ENCODE measurements around the gene HDAC4. TPM values are rescaled to one million over a fixed set of nuclear protein-coding genes. Genes with fewer than 3 reads are reported as not detected.

The HDAC4 gene
- total RNA-seq, 1 donor from 2014 or later, result 7.8 TPM

DNA sequence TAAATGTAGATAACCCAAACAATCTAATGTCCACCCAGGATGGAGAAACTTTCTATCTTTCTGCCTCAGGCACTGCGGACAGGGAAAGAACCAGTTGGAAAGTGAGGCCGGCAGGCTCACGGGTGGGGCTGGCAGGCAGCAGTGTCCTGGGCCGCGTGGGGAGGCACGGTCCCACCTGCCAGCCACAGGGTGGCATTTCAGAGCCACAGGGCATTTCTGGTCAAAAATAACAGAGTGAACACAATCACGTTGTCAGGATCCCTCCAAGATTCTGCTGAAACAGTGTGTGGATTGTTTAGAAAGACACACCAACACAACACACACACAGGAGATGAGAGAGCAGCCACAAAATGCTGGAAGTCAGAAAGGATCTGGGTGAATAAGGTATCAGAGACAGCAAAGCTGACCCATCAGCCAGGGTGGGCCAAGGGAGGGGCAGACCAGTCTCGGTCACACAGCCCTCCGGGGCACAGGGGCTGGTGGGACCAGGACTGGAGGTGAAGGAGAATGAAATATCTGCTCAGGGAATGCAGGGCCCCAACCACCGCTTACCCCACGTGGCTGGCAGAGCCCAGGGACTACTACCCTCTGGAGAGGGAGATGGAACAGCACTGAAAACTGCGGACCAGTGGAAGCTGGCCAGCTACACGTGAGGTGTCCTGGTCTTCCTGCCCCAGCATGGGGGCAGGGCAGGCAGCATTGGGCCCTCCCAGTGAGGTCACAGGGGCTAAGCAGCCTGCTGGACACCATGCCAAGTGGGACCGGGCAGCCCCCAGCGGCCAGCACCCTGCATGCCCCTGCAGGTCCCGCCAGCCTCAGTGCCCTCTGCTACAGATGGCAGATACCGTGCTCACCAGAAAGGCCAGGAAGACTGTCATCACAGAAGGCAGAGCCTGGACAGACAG lies 173.9 kb downstream of the HDAC4 start:
- TF ChIP-seq, protein P1, sequence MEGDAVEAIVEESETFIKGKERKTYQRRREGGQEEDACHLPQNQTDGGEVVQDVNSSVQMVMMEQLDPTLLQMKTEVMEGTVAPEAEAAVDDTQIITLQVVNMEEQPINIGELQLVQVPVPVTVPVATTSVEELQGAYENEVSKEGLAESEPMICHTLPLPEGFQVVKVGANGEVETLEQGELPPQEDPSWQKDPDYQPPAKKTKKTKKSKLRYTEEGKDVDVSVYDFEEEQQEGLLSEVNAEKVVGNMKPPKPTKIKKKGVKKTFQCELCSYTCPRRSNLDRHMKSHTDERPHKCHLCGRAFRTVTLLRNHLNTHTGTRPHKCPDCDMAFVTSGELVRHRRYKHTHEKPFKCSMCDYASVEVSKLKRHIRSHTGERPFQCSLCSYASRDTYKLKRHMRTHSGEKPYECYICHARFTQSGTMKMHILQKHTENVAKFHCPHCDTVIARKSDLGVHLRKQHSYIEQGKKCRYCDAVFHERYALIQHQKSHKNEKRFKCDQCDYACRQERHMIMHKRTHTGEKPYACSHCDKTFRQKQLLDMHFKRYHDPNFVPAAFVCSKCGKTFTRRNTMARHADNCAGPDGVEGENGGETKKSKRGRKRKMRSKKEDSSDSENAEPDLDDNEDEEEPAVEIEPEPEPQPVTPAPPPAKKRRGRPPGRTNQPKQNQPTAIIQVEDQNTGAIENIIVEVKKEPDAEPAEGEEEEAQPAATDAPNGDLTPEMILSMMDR (IDR thresholded peaks at IDR 0.05; ENCODE audit: insufficient read depth, low read length, poor library complexity, severe bottlenecking), result no peak
- Histone ChIP-seq H3K27me3 (ENCODE audit: control insufficient read depth, insufficient read depth, low read length) (no peaks in the 10 kb centered on the region), H3K36me3 (ENCODE audit: control insufficient read depth, insufficient read depth, low read length) (no peaks in the 10 kb centered on the region), H3K4me3 (ENCODE audit: low read depth, low read length) (no peak overlapping the region)
- DNase-seq (ENCODE audit: low read depth), result no peak

DNA sequence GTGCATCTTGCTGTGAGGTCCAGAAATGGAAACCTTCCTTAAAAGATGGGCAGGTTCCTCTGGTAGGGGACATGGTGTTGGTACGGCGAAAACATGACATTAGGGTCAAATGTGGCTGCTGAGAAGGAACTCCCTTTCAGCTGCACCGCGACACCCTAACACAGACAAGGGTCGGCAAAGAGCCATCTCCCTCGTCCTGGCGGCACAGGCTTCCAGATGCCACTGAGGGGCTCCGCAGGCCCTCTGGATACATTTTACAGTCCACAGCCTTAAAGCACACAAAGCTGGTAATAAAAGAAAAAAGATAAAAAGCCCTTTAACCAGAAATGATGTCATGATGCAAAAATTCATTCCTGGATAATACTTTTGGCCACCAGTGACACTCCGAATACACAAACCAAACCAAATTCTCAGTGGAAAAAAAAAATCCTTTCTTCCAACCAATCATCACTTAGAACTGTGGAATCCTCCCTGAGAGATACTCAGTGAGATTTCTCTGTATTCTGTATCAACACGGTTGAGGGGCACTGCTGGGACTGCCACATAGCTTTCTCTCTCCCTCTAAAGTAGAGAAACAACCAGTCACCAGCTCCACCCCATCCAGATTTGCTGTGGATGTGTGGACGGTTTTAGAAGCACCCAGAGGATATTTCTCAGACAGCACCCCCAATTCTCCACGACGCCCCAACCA lies 174.8 kb downstream of the HDAC4 start:
- H3K36me3 ChIP-seq (ENCODE audit: control insufficient read depth, insufficient read depth, low read length), result no peaks in the 10 kb centered on the region
- no peak for DNase-seq (ENCODE audit: low read depth)
- TF ChIP-seq, protein P1 (IDR thresholded peaks at IDR 0.05; ENCODE audit: insufficient read depth, low read length, poor library complexity, severe bottlenecking), result no peak
- no peaks in the 10 kb centered on the region for H3K27me3 ChIP-seq (ENCODE audit: control insufficient read depth, insufficient read depth, low read length)
- no peak overlapping the region for H3K4me3 ChIP-seq (ENCODE audit: low read depth, low read length)

DNA sequence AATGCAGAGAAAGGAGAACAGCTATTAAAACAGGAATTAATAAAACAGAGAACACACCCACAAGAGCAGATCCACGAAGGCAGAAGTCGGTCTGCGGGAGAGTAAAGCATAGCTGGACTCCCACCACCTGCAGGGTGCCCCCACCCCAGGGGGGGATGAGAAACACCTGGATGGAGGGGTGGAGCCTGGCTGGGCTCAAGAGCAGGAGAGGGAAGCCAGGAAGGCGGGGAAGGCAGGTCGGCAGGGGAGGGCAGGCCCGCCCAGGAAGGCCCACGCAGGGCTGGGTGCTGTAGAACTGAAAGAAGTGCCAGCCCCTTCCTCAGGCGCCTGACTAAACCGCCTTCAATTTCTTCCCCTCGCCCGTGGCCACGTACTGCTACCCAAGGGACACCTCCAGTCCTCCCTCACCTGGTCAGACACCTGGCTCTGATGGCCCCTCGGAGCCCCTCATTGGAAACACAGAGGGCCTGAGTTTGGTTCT lies 175.4 kb downstream of the HDAC4 start:
- Histone ChIP-seq H3K27me3 (ENCODE audit: control insufficient read depth, insufficient read depth, low read length) (no peaks in the 10 kb centered on the region), H3K4me3 (ENCODE audit: low read depth, low read length) (no peak overlapping the region), H3K36me3 (ENCODE audit: control insufficient read depth, insufficient read depth, low read length) (no peaks in the 10 kb centered on the region)
- TF ChIP-seq, protein P1 (IDR thresholded peaks at IDR 0.05; ENCODE audit: insufficient read depth, low read length, poor library complexity, severe bottlenecking), result no peak
- no peak for DNase-seq (ENCODE audit: low read depth)

DNA sequence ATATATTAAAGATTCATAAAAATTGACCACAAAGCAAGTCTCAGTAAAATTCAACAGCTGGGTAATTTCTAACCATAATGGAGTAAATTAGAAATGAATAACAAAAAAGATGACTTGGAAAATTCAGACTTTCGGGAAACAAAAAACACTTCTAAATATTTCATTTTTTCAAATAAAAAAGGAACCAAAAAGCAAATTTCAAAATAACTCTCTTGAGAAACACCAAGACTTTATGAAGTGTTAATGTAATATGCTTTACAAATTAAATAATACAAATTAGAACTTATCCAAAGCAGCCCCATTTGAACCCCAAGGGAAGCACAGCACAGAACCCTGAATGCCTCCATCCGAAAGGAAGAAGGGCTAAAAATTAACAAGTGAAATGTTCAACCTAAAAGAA lies 175.9 kb downstream of the HDAC4 start:
- DNase-seq (ENCODE audit: low read depth), result no peak
- Histone ChIP-seq H3K4me3 (ENCODE audit: low read depth, low read length) (no peak overlapping the region), H3K36me3 (ENCODE audit: control insufficient read depth, insufficient read depth, low read length) (no peaks in the 10 kb centered on the region), H3K27me3 (ENCODE audit: control insufficient read depth, insufficient read depth, low read length) (no peaks in the 10 kb centered on the region)
- TF ChIP-seq, protein P1 (IDR thresholded peaks at IDR 0.05; ENCODE audit: insufficient read depth, low read length, poor library complexity, severe bottlenecking), result no peak

DNA sequence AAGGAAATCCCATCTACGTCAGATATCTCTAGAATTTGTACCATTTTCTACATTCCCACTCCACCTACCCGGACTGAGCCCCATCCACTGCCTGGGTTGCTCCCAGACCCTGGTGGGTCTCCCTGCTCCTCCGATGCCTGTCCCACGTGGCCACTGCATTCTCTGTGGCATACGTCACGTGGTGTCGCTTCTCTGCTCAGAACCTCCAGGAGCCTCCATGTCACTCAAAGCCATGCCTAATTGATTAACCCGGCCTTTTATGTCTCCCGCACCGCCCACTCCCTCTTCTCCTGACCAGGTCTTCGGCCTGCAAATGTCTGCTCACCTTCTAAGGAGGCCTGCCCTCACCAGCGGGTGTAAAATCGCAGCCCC lies 176.6 kb downstream of the HDAC4 start:
- no peaks in the 10 kb centered on the region for H3K27me3 ChIP-seq (ENCODE audit: control insufficient read depth, insufficient read depth, low read length)
- H3K36me3 ChIP-seq (ENCODE audit: control insufficient read depth, insufficient read depth, low read length), result no peaks in the 10 kb centered on the region
- no peak overlapping the region for H3K4me3 ChIP-seq (ENCODE audit: low read depth, low read length)
- no peak for DNase-seq (ENCODE audit: low read depth)
- TF ChIP-seq, protein P1 (IDR thresholded peaks at IDR 0.05; ENCODE audit: insufficient read depth, low read length, poor library complexity, severe bottlenecking), result no peak

Data from kidney epithelial cell (primary cell).